Stimulated activated CD4-positive, alpha-beta T cell treated with anti-CD3 and anti-CD28 coated beads, Interleukin-2, amount 100 ng/mL, for 48 hours (primary cell): Measurements from ENCODE around the gene AGAP1.

Source experiments
- DNase-seq, 2 donors: peaks; one replicate each; pipeline ENCODE4 v3.0.0-alpha.2; 2020

The AGAP1 gene

DNA sequence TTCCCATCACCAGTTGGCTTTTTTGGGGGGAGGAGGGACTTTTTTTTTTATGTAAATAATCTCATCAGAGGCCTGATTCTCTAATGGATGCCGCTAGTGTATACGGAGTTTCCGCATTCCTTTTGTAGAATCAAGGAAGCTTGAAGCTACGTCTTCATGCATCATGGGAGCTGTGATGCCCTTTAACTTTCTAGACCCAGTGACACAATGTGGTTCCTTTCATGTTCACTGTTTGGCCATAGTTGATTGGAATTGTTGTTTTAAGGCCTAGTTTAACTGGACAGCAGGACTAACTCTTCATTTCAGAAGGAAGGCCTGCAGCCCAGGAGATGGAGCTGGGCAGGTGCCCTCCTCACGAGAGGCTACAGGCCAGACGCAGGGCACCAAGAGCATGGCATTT lies 287.9 kb downstream of the AGAP1 start:
- DNase-seq, result no peak

DNA sequence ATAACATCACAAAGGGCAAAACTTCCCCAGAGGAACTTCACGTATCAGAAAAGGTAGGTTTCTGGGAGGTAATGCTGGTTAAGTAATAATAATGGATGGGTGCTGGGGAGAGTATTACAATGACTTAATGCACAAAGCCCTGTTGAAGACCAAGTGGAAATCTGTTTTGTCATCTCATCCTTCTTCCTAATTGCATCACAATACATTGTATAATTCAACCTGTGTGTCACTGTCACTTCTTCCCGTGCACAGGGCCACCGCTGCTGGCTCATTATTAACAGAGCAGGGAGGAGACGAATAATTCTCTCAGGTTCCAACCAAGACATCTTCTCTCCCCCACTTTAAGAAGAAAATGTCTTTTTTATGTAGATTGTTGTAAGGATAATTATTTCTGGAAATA lies 290.9 kb downstream of the AGAP1 start:
- DNase-seq, result no peak

DNA sequence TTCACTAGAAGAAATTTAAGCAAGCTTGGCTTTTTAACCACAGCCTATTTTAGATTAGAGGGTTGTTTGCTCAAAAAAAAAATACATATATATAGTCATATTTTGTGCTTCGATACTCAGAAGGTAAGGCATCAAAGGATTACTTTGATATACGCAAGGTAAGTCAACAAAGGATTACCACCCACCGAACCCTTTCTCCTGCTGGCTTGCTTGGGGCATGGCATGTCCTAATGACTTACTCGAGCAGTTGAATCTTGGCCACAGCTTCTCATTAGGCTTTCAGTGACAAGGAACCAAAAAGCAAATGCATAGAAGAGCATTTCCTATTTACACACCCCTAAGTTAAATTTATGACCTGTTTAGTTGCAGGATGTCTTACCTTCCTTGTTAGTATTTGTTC lies 295.7 kb downstream of the AGAP1 start:
- DNase-seq, result no peak

GRCh38 chr2:235793163-235793752 lies 299.4 kb downstream of the AGAP1 start:
- no peak for DNase-seq

- no peak for DNase-seq
Observed at GRCh38 chr2:235799281-235799680, 305.4 kb downstream of the AGAP1 start.

DNA sequence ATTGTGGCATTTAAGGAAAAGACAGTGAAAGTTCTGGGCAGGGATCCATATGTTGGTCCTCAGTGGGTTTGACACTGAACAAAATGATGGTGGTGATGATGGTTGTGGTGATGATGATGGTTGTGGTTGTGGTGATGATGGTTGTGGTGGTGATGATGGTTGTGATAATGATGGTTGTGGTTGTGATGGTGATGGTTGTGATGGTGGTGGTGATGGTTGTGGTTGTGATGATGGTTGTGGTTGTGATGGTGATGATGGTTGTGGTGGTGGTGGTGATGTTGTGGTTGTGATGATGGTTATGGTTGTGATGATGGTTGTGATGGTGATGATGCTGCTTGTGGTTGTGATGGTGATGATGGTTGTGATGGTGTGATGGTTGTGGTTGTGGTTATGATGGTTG lies 308.7 kb downstream of the AGAP1 start:
- DNase-seq, result no peak

GRCh38 chr2:235803028-235803427 lies 309.2 kb downstream of the AGAP1 start:
- no peak for DNase-seq

DNA sequence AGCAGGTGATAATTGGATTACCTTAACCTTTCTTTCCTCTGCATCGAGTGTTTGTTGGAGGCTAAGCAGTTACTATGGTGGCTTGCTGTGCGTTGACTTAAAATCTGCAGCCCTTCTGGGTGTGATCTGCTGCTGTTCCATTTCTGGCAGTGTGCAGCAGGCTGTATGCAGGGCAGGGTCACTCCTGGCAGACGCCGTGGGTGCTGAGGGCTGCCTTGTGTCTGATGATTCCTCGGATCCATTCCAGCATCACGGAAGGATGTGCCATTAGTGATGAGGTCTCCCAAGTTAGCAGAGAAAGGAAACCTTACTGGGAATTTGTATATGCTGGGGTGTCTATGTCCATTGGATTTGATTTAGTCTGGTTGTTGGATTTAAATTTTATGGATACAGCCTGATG lies 310.8 kb downstream of the AGAP1 start:
- no peak for DNase-seq

DNA sequence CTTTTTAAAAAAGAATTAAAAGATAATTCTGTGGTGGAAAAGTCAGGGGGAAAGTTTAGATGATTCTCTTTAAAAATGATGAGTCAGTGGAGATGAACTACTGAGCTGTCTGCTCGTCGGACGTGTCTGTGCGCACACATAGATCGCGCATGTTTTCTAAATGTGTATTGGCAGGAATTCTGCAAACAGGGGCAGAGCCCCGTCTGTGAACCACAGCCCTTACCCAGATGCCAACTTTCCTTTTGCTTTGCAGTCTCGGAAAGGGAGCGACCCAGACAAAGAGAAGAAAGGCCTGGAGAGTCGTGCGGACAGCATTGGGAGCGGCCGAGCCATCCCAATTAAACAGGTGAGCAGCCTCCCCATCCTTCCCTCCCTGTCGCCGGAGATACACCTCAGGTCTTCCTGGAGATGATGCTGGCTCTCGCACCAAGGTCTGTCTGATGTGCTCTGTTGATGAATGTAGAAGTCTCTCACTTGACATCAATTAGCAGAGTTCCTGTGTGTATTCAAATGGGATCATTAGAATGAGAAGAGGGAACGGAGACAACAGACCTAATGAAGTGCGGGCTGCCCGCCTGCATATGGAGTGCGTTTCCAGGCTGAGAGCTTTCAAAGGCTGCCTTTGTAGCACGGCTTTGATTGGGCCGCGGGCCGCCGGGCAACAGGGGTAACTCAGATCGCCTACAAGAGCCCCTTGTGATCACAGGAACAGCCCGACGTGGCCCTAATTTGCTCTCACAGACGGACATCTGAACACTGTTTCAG lies 313.3 kb downstream of the AGAP1 start:
- DNase-seq, result no peak

GRCh38 chr2:235808366-235808765 lies 314.5 kb downstream of the AGAP1 start:
- DNase-seq, result no peak

GRCh38 chr2:235810252-235810651 lies 316.4 kb downstream of the AGAP1 start:
- DNase-seq, result no peak

DNA sequence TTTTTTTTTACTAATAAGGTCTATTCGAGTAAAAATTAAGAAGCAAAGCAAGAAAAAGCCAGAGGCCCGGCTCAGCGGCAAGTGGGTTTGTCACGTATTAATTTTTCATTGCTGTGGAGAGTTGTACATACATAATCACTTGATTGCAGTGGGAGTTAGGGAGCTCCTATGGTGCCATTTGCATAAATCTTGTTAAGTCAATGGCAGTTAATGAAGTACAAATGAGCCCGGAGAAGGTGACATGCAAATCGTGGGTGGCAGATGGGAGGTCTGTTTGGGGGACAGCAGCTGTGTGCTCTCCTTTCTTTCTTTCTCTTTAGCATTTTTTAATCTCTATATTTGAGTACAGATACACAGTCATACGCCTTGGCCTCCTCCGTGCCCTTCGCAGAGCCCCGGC lies 317.0 kb downstream of the AGAP1 start:
- DNase-seq, result no peak

- no peak for DNase-seq
Observed at GRCh38 chr2:235811446-235812184, 317.8 kb downstream of the AGAP1 start.

- no peak for DNase-seq
Observed at GRCh38 chr2:235812185-235812665, 318.4 kb downstream of the AGAP1 start.

GRCh38 chr2:235813398-235813797 lies 319.6 kb downstream of the AGAP1 start:
- DNase-seq, result no peak

- DNase-seq, result no peak
Observed at GRCh38 chr2:235820571-235820970, 326.7 kb downstream of the AGAP1 start.

GRCh38 chr2:235824331-235824730 lies 330.5 kb downstream of the AGAP1 start:
- DNase-seq, result no peak

- DNase-seq, result no peak
Observed at GRCh38 chr2:235825946-235826345, 332.1 kb downstream of the AGAP1 start.

- DNase-seq, result no peak
Observed at GRCh38 chr2:235826826-235827225, 333.0 kb downstream of the AGAP1 start.

- DNase-seq, result no peak
Observed at GRCh38 chr2:235827585-235827992, 333.7 kb downstream of the AGAP1 start.

DNA sequence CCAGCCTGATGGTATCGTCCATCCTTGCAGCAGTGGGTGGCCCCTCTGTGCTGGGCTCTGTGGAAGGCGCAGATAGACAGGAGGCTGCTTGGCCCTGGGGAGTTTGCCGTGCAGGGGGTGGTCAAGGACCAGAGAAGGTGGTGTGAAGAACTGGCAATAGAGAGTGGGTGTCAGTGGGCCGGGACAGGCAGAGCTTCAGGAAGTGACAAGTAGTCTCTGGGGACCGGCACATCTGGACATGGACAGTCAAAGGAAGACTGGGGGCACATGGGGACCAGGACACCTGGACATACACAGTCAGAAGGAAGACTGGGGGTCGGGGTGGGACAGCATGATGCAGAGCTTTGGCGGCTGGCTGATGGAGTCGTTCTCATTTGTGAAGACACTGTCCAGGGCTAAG lies 335.9 kb downstream of the AGAP1 start:
- no peak for DNase-seq

DNA sequence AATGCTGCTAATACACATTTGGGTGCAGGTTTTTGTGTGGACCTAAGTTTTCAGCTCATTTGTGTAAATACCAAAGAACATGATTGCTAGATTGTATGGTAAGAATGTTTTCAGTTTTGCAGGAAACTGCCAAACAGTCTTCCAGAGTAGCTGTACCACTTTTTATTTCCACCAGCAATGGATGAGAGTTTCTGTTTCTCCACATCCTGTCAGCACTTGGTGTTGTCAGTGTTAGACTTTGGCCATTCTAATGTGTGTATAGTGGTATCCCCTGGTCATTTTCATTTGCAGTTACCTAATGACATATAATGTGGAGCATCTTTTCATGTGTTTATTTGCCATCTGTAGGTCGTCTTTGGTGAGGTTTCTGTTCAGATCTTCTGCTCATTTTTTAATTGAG lies 337.9 kb downstream of the AGAP1 start:
- DNase-seq, result no peak

- no peak for DNase-seq
Observed at GRCh38 chr2:235832941-235833340, 339.1 kb downstream of the AGAP1 start.
